ENCODE measurements around the gene SMCO2.

- TF ChIP-seq EZH2phosphoT487 (IDR thresholded peaks at IDR 0.05; ENCODE audit: borderline replicate concordance, low read depth, low read length) = no peak
- TF ChIP-seq, protein P1, sequence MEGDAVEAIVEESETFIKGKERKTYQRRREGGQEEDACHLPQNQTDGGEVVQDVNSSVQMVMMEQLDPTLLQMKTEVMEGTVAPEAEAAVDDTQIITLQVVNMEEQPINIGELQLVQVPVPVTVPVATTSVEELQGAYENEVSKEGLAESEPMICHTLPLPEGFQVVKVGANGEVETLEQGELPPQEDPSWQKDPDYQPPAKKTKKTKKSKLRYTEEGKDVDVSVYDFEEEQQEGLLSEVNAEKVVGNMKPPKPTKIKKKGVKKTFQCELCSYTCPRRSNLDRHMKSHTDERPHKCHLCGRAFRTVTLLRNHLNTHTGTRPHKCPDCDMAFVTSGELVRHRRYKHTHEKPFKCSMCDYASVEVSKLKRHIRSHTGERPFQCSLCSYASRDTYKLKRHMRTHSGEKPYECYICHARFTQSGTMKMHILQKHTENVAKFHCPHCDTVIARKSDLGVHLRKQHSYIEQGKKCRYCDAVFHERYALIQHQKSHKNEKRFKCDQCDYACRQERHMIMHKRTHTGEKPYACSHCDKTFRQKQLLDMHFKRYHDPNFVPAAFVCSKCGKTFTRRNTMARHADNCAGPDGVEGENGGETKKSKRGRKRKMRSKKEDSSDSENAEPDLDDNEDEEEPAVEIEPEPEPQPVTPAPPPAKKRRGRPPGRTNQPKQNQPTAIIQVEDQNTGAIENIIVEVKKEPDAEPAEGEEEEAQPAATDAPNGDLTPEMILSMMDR (conservative IDR thresholded peaks at IDR 0.05; ENCODE audit: low read length) = no peak
Measured at GRCh38 chr12:27524494-27524835, 77.9 kb downstream of the SMCO2 start.
